D721Med (cell line): Measurements from ENCODE around the gene NR1H4.

Experiments
- DNase-seq: peaks from one replicate; pipeline ENCODE4 v3.0.0; 2011; ENCODE audit warnings: low spot score; ENCODE audit not compliant: insufficient read length
- FAIRE-seq: peaks from 2 replicates; lab custom pipeline; 2011; peaks lifted over from hg19 to GRCh38; lab: Jason Lieb, UNC
- TF ChIP-seq, protein P1 (sequence below): IDR thresholded peaks from 2 replicates; pipeline ENCODE4 v1.5.1; 2012; ENCODE audit warnings: mild to moderate bottlenecking, control low read depth; ENCODE audit not compliant: insufficient read depth; ENCODE audit errors: missing control alignments

NR1H4 gene

DNA sequence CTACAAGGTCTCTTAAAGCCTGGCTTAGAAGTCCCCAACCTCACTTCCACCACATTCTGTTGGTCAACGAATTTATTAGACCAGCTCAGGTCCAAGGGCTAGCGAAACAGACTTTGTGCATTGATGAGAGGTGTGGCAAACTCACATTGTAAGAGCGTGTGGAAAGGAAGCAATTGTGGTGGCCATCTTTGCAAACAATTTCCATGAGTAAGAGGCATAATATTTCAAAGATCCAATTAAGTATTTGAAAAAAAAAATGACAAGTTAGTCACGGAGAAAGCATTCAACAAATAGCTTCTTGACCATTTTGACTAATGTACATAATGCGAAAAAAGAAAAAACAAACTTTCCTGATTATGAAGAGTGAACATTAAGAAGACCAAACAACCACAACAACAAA is 7.4 kb downstream of the NR1H4 start:
- FAIRE-seq (no peak), DNase-seq (no peak)
- TF ChIP-seq, protein P1, sequence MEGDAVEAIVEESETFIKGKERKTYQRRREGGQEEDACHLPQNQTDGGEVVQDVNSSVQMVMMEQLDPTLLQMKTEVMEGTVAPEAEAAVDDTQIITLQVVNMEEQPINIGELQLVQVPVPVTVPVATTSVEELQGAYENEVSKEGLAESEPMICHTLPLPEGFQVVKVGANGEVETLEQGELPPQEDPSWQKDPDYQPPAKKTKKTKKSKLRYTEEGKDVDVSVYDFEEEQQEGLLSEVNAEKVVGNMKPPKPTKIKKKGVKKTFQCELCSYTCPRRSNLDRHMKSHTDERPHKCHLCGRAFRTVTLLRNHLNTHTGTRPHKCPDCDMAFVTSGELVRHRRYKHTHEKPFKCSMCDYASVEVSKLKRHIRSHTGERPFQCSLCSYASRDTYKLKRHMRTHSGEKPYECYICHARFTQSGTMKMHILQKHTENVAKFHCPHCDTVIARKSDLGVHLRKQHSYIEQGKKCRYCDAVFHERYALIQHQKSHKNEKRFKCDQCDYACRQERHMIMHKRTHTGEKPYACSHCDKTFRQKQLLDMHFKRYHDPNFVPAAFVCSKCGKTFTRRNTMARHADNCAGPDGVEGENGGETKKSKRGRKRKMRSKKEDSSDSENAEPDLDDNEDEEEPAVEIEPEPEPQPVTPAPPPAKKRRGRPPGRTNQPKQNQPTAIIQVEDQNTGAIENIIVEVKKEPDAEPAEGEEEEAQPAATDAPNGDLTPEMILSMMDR: no peak

- TF ChIP-seq, protein P1: no peak
- FAIRE-seq: no peak
- DNase-seq: no peak
Observed at GRCh38 chr12:100484183-100484886, 10.7 kb downstream of the NR1H4 start.

DNA sequence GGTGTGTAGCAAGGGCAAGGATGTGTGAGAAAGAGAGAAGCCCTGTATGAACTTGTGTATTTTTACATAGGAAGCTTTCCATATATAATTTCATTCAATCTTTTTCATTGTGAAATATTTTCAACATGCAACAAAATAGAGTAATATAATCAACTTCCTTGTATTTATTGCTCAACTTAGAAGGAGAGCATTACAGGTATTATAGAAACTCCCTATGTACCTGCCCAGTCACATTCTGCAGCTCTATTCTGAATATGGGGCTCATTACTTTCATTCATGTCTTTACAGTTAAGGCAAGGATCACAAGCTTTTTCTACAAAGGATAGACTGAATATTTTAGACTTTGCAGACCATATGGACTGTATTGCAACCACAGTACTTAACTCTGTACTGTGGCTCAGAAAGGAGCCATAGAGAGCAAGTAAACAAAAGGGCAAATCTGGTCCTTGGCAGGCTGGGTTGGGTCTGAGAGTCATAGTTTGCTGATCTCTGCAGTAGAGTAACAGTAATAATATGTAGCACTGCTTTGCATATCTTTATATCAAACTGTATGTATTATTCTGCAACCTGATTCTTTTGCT is 11.3 kb downstream of the NR1H4 start:
- FAIRE-seq: no peak
- TF ChIP-seq, protein P1: no peak
- DNase-seq: no peak

DNA sequence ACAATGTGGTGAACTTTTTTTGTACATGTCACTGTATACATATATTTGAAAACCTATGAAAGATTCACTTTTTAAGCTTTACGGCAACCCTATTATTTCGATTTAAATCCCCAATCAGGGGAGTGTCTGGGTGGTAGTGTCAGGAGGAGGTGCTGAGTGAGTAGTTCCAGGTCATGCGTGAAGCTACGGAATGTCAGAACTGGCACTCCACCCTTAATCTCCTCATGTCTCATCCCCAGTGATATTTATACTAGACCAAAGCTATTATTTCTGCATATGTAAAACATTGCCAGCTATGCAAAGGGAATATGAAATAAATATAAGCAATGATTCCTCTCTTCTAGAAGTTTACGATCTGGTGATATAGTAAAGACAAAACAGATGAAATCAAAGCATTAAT is 12.3 kb downstream of the NR1H4 start:
- TF ChIP-seq, protein P1: no peak
- DNase-seq (no peak), FAIRE-seq (no peak)

DNA sequence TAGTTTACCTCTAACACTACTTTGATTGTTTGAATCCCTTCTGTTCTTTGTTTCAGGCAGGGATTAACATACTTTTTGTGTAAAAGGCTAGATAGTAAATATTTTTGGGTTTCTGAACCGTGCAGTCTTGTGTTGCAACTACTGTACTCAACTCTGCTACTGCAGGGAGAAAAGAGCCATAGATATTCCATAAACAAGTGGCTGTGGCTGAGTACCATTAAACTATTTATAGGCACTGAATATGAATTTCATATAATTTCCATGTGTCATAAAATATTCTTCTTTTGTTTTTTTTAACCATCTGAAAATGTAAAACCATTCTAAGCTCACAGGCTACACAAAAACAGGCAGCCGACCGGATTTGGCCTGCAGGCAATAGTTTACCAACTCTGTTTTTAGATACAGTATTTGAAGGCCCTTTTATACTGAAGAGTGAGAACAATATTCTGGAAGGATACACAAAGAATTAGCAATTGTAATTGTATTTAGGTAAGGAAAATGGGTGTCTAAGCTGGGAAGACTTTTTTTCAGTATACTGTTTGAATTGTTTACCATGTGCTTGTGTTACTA is 15.7 kb downstream of the NR1H4 start:
- FAIRE-seq: no peak
- TF ChIP-seq, protein P1: no peak

GRCh38 chr12:100490056-100490455 is 16.4 kb downstream of the NR1H4 start:
- TF ChIP-seq, protein P1: no peak
- FAIRE-seq (no peak), DNase-seq (no peak)

More for the DNA sequence above, 15.7 kb downstream of the NR1H4 start:
- no peak for DNase-seq

- DNase-seq: no peak
- TF ChIP-seq, protein P1: no peak
- no peak for FAIRE-seq
Observed at GRCh38 chr12:100491104-100491503, 17.4 kb downstream of the NR1H4 start.
